Islet precursor cell (in vitro differentiated cells): Measurements from ENCODE around the gene MDFIC2.
"Not testable (repeated sequence)": the region's sequence is repeated elsewhere in the genome, so short reads cannot be mapped to it uniquely, and the experiment has no call there.

Experiments
- DNase-seq: peaks from one replicate; pipeline ENCODE4 v3.0.0-alpha.2; 2018

The MDFIC2 gene

GRCh38 chr3:70312336-70312735, at the start of gene MDFIC2:
TSS of gene MDFIC2 (minus strand) at chr3:70312638. CDS start at chr3:70311973, 665 bp downstream.
- no peak for DNase-seq

- DNase-seq, result no peak
Measured at GRCh38 chr3:70360979-70361760, 48.7 kb upstream of the MDFIC2 start.

GRCh38 chr3:70359711-70360110, 47.3 kb upstream of the MDFIC2 start:
- DNase-seq, result no peak

- DNase-seq, result no peak
Measured at GRCh38 chr3:70358978-70359580, 46.6 kb upstream of the MDFIC2 start.

GRCh38 chr3:70352215-70352614, 39.8 kb upstream of the MDFIC2 start:
- no peak for DNase-seq

GRCh38 chr3:70342149-70342548, 29.7 kb upstream of the MDFIC2 start:
- no peak for DNase-seq

GRCh38 chr3:70336885-70337284, 24.4 kb upstream of the MDFIC2 start:
- DNase-seq, result not testable (repeated sequence)

GRCh38 chr3:70333080-70333479, 20.6 kb upstream of the MDFIC2 start:
- DNase-seq, result no peak

GRCh38 chr3:70315021-70315420, 2.6 kb upstream of the MDFIC2 start:
- no peak for DNase-seq

- DNase-seq, result no peak
Measured at GRCh38 chr3:70310809-70311208, 1.6 kb downstream of the MDFIC2 start.

GRCh38 chr3:70309591-70309990, 2.8 kb downstream of the MDFIC2 start:
- DNase-seq, result no peak

GRCh38 chr3:70308760-70309159, 3.7 kb downstream of the MDFIC2 start:
- DNase-seq, result peak; percentile 72

GRCh38 chr3:70306736-70307135, 5.7 kb downstream of the MDFIC2 start:
- DNase-seq, result no peak

- no peak for DNase-seq
Measured at GRCh38 chr3:70298385-70298784, 14.1 kb downstream of the MDFIC2 start.

- DNase-seq, result no peak
Measured at GRCh38 chr3:70291097-70291482, 21.3 kb downstream of the MDFIC2 start.

GRCh38 chr3:70290431-70291096, 21.9 kb downstream of the MDFIC2 start:
- not testable (repeated sequence) for DNase-seq

GRCh38 chr3:70281663-70282062, 30.8 kb downstream of the MDFIC2 start:
- no peak for DNase-seq

- DNase-seq, result no peak
Measured at GRCh38 chr3:70277304-70277703, 35.1 kb downstream of the MDFIC2 start.

- DNase-seq, result no peak
Measured at GRCh38 chr3:70276901-70277300, 35.5 kb downstream of the MDFIC2 start.

GRCh38 chr3:70273492-70273891, 38.9 kb downstream of the MDFIC2 start:
- DNase-seq, result no peak

GRCh38 chr3:70272798-70273197, 39.6 kb downstream of the MDFIC2 start:
- DNase-seq, result no peak

- DNase-seq, result no peak
Measured at GRCh38 chr3:70264122-70264780, 48.2 kb downstream of the MDFIC2 start.

- DNase-seq, result no peak
Measured at GRCh38 chr3:70261283-70261682, 51.2 kb downstream of the MDFIC2 start.

- no peak for DNase-seq
Measured at GRCh38 chr3:70256566-70256965, 55.9 kb downstream of the MDFIC2 start.
